C1 segment of cervical spinal cord (tissue), 14 donors: Measurements from ENCODE around the gene CPAMD8.
A peak's percentile ranks its signal among the peaks of the same experiment; 100 is the strongest.

Experiments used
- DNase-seq, 14 donors: peaks; one replicate each; lab custom pipeline; 2025; lab: John Stamatoyannopoulos, UW

Gene CPAMD8

GRCh38 chr19:16920816-16921529, 105.6 kb downstream of the CPAMD8 start:
- no peak for DNase-seq

GRCh38 chr19:16919496-16919895, 107.1 kb downstream of the CPAMD8 start:
- DNase-seq = no peak

- no peak for DNase-seq
These were observed 109.2 kb downstream of the CPAMD8 start for GRCh38 chr19:16917401-16917800.

GRCh38 chr19:16915734-16916133, 110.9 kb downstream of the CPAMD8 start:
- DNase-seq = no peak

GRCh38 chr19:16915135-16915534, 111.5 kb downstream of the CPAMD8 start:
- no peak for DNase-seq

- no peak for DNase-seq
These were observed 112.2 kb downstream of the CPAMD8 start for GRCh38 chr19:16914421-16914820.

GRCh38 chr19:16912780-16913179, 113.8 kb downstream of the CPAMD8 start:
- no peak for DNase-seq

- no peak for DNase-seq
These were observed 115.6 kb downstream of the CPAMD8 start for GRCh38 chr19:16911046-16911445.

GRCh38 chr19:16908759-16909158, 117.9 kb downstream of the CPAMD8 start:
- no peak for DNase-seq

GRCh38 chr19:16904599-16904998, 122.0 kb downstream of the CPAMD8 start:
- no peak for DNase-seq

- no peak for DNase-seq
These were observed 123.3 kb downstream of the CPAMD8 start for GRCh38 chr19:16903347-16903746.

GRCh38 chr19:16902545-16902944, 124.1 kb downstream of the CPAMD8 start:
- DNase-seq = no peak

- DNase-seq = no peak
These were observed 125.0 kb downstream of the CPAMD8 start for GRCh38 chr19:16901491-16902175.

- DNase-seq = no peak
These were observed 127.0 kb downstream of the CPAMD8 start for GRCh38 chr19:16899566-16900075.

- DNase-seq = no peak
These were observed 128.1 kb downstream of the CPAMD8 start for GRCh38 chr19:16898361-16899015.

- no peak for DNase-seq
These were observed 128.8 kb downstream of the CPAMD8 start for GRCh38 chr19:16897856-16898161.

- DNase-seq = peak in 12 of 14 donors; percentile 20 to 83 (median 62)
These were observed 129.4 kb downstream of the CPAMD8 start for GRCh38 chr19:16897029-16897855.

GRCh38 chr19:16896146-16897028, 130.2 kb downstream of the CPAMD8 start:
- DNase-seq = no peak

GRCh38 chr19:16895467-16896145, 131.0 kb downstream of the CPAMD8 start:
- no peak for DNase-seq

- no peak for DNase-seq
These were observed 132.5 kb downstream of the CPAMD8 start for GRCh38 chr19:16894080-16894479.
